GM21576 (cell line): Measurements from ENCODE around the gene MTUS2.
"Not testable (repeated sequence)": the region's sequence is repeated elsewhere in the genome, so short reads cannot be mapped to it uniquely, and the experiment has no call there.

Experiments used
- ATAC-seq: cut with Tn5 transposase; IDR thresholded peaks from one replicate; pipeline ENCODE4 v1.9.1; 2021; ENCODE audit warnings: mild to moderate bottlenecking, moderate library complexity; ENCODE audit not compliant: unreplicated experiment

Gene MTUS2

GRCh38 chr13:29292045-29292444, 471.9 kb downstream of the MTUS2 start:
- ATAC-seq: no peak

- no peak for ATAC-seq
Observed at GRCh38 chr13:29294821-29295220, 474.7 kb downstream of the MTUS2 start.

GRCh38 chr13:29301027-29301426, 480.9 kb downstream of the MTUS2 start:
- no peak for ATAC-seq

GRCh38 chr13:29304148-29304547, 484.0 kb downstream of the MTUS2 start:
- ATAC-seq: no peak

GRCh38 chr13:29310806-29311205, 490.7 kb downstream of the MTUS2 start:
- no peak for ATAC-seq

- no peak for ATAC-seq
Observed at GRCh38 chr13:29315847-29316246, 495.7 kb downstream of the MTUS2 start.

GRCh38 chr13:29317828-29318227, 497.7 kb downstream of the MTUS2 start:
- ATAC-seq: no peak

GRCh38 chr13:29318741-29319140, 498.6 kb downstream of the MTUS2 start:
- ATAC-seq: no peak

- ATAC-seq: no peak
Observed at GRCh38 chr13:29319451-29319850, 499.3 kb downstream of the MTUS2 start.

- ATAC-seq: no peak
Observed at GRCh38 chr13:29323954-29324353, 503.8 kb downstream of the MTUS2 start.

- no peak for ATAC-seq
Observed at GRCh38 chr13:29324601-29325000, 504.5 kb downstream of the MTUS2 start.

GRCh38 chr13:29328501-29328900, 508.4 kb downstream of the MTUS2 start:
- no peak for ATAC-seq

GRCh38 chr13:29336356-29336755, 516.2 kb downstream of the MTUS2 start:
- no peak for ATAC-seq

- ATAC-seq: no peak
Observed at GRCh38 chr13:29339386-29340272, 519.5 kb downstream of the MTUS2 start.

- ATAC-seq: not testable (repeated sequence)
Observed at GRCh38 chr13:29345860-29346582, 525.9 kb downstream of the MTUS2 start.

GRCh38 chr13:29355029-29355428, 534.9 kb downstream of the MTUS2 start:
- ATAC-seq: no peak

GRCh38 chr13:29359181-29359580, 539.0 kb downstream of the MTUS2 start:
- no peak for ATAC-seq

- ATAC-seq: no peak
Observed at GRCh38 chr13:29361716-29362115, 541.6 kb downstream of the MTUS2 start.

- ATAC-seq: peak; percentile 84
Observed at GRCh38 chr13:29362849-29363604, 542.9 kb downstream of the MTUS2 start.

- no peak for ATAC-seq
Observed at GRCh38 chr13:29369060-29369743, 549.1 kb downstream of the MTUS2 start.

GRCh38 chr13:29379281-29379680, 559.1 kb downstream of the MTUS2 start:
- no peak for ATAC-seq
